HCT116 (cell line): ENCODE data around the gene PPAT. TPM values are rescaled to one million over a fixed set of nuclear protein-coding genes. Genes with fewer than 3 reads are reported as not detected.

Experiments used
- ATAC-seq: fragments of 200-7000 bp; cut with Tn5 transposase; 2 replicates; pipeline ENCODE4 v1.9.1; 2020; ENCODE audit warnings: mild to moderate bottlenecking, moderate library complexity
- BruUV-seq: library from RNA; stranded (reverse); fragments of 400-500 nt; replicated peaks from 2 replicates; lab custom pipeline; 2021; lab: Mats Ljungman, UMichigan
- CTCF ChIA-PET: fragments of 300-600 bp; sonication (Branson Sonifier 250); formaldehyde crosslinking; loops from one replicate; lab custom pipeline; 2021; ENCODE audit warnings: antibody characterized with exemption; lab: Charles Lee
- POLR2A ChIA-PET: fragments of 300-600, 350-600 bp; sonication (Branson Sonifier 250); formaldehyde crosslinking; loops from one replicate; lab custom pipeline; 2021; ENCODE audit warnings: antibody characterized with exemption; lab: Charles Lee
- RAD21 ChIA-PET, 2 experiments: fragments of 300-600 bp; sonication (Branson Sonifier 250); formaldehyde crosslinking; loops; one replicate each; lab custom pipeline; 2023; ENCODE audit warnings: low total read pairs in 2 of 2; ENCODE audit not compliant: uncharacterized antibody in 2 of 2, unreplicated experiment in 2 of 2, low non-redundant PET in 1 of 2; lab: Charles Lee
- DNase-seq: peaks from one replicate; pipeline ENCODE4 v3.0.0-alpha.2; 2010; ENCODE audit warnings: low read depth, low spot score
- H2AFZ ChIP-seq: fragments of 200-600 bp; shearing (Covaris generic), sonication (generic); 2 replicates; pipeline ENCODE4 v1.6.1; 2017; ENCODE audit warnings: low read depth, mixed run types, mixed read lengths, antibody characterized with exemption, low read length; ENCODE audit not compliant: poor library complexity, severe bottlenecking
- H3K27ac ChIP-seq: 2 replicates; pipeline ENCODE4 v1.5.1; 2012; ENCODE audit warnings: low read depth, low read length
- H3K27me3 ChIP-seq: fragments of 200-600 bp; sonication (generic); 2 replicates; pipeline ENCODE4 v1.6.1; 2016; ENCODE audit warnings: mixed run types, low read length, mixed read lengths; ENCODE audit not compliant: insufficient read depth
- H3K36me3 ChIP-seq, 2 experiments: fragments of 200-500 bp in 1 of 2; fragments of 200-600 bp in 1 of 2; sonication (Bioruptor generic) in 1 of 2; sonication (generic) in 1 of 2; 2 replicates each; pipeline versions ENCODE4 v1.5.1 to v1.6.1; 2014 to 2016; ENCODE audit warnings: low read length in 2 of 2, inconsistent platforms in 1 of 2, mixed read lengths in 1 of 2, mixed run types in 1 of 2; ENCODE audit not compliant: insufficient read depth in 2 of 2, control insufficient read depth in 1 of 2
- H3K4me1 ChIP-seq, 2 experiments: fragments of 200-600 bp in 1 of 2; sonication (generic) in 1 of 2; 2 replicates each; pipeline versions ENCODE4 v1.5.1 to v1.6.1; 2012 to 2017; ENCODE audit warnings: low read length in 2 of 2, inconsistent platforms in 1 of 2, mild to moderate bottlenecking in 1 of 2, mixed read lengths in 1 of 2, mixed run types in 1 of 2, moderate library complexity in 1 of 2; ENCODE audit not compliant: insufficient read depth in 2 of 2, control insufficient read depth in 1 of 2
- H3K4me2 ChIP-seq: fragments of 200-600 bp; sonication (generic); 2 replicates; pipeline ENCODE4 v1.6.1; 2017; ENCODE audit warnings: mixed run types, low read length, mixed read lengths
- H3K4me3 ChIP-seq, 2 experiments: fragments of 200-600 bp in 1 of 2; sonication (generic) in 1 of 2; replicated peaks in 1 of 2; 2 replicates each; pipeline ENCODE4 v1.5.1; 2011 to 2016; ENCODE audit warnings: low read length in 2 of 2, control low read depth in 1 of 2, low read depth in 1 of 2, mild to moderate bottlenecking in 1 of 2, mixed read lengths in 1 of 2, mixed run types in 1 of 2
- H3K79me2 ChIP-seq: fragments of 200-600 bp; sonication (generic); 2 replicates; pipeline ENCODE4 v1.6.1; 2017; ENCODE audit warnings: mild to moderate bottlenecking, mixed run types, low read length, moderate library complexity, mixed read lengths; ENCODE audit not compliant: insufficient read depth
- H3K9ac ChIP-seq: fragments of 200-600 bp; sonication (generic); 2 replicates; pipeline ENCODE4 v1.6.1; 2016; ENCODE audit warnings: low read length, mixed read lengths
- H3K9me2 ChIP-seq: fragments of 200-600 bp; sonication (generic), shearing (Covaris generic); 2 replicates; pipeline ENCODE4 v1.6.1; 2017; ENCODE audit warnings: mixed run types, mild to moderate bottlenecking, moderate library complexity; ENCODE audit not compliant: insufficient read depth
- H3K9me3 ChIP-seq, 2 experiments: fragments of 200-500 bp in 1 of 2; fragments of 200-600 bp in 1 of 2; sonication (Bioruptor generic) in 1 of 2; sonication (generic) in 1 of 2; 2 replicates each; pipeline ENCODE4 v1.6.1; 2014 to 2017; ENCODE audit warnings: low read length in 2 of 2, mixed read lengths in 2 of 2, inconsistent platforms in 1 of 2, low read depth in 1 of 2, mild to moderate bottlenecking in 1 of 2, mixed run types in 1 of 2, moderate library complexity in 1 of 2; ENCODE audit not compliant: control insufficient read depth in 1 of 2, insufficient read depth in 1 of 2
- H4K20me1 ChIP-seq: fragments of 200-600 bp; sonication (generic), shearing (Covaris generic); 2 replicates; pipeline ENCODE4 v1.6.1; 2017; ENCODE audit warnings: mixed run types, mild to moderate bottlenecking, moderate library complexity; ENCODE audit not compliant: insufficient read depth
- CEBPB ChIP-seq: IDR thresholded peaks from 2 replicates; pipeline ENCODE4 v1.6.1; 2012; ENCODE audit warnings: low read depth
- EGR1 ChIP-seq: IDR thresholded peaks from 2 replicates; pipeline ENCODE4 v1.6.1; 2012; ENCODE audit warnings: low read depth
- ELF1 ChIP-seq: IDR thresholded peaks from 2 replicates; pipeline ENCODE4 v1.6.1; 2012; ENCODE audit warnings: low read depth, borderline replicate concordance
- EZH2 ChIP-seq: fragments of 200-600 bp; sonication (generic); IDR thresholded peaks from 2 replicates; pipeline ENCODE4 v1.6.1; 2017; ENCODE audit warnings: antibody characterized with exemption, mixed run types
- EZH2phosphoT487 ChIP-seq: fragments of 200-600 bp; IDR thresholded peaks from 2 replicates; pipeline ENCODE4 v1.6.1; 2018; ENCODE audit warnings: antibody characterized with exemption, borderline replicate concordance
- SIN3A ChIP-seq: IDR thresholded peaks from 2 replicates; pipeline ENCODE4 v1.6.1; 2012; ENCODE audit warnings: low read depth
- SRF ChIP-seq: IDR thresholded peaks from 2 replicates; pipeline ENCODE4 v1.6.1; 2012; ENCODE audit warnings: low read depth
- ZFX ChIP-seq: fragments of 450-650 bp; IDR thresholded peaks from 2 replicates; pipeline ENCODE4 v1.6.1; 2017
- intact Hi-C: fragments of 100-400 bp; cut with micrococcal nuclease; formaldehyde crosslinking; loops from 2 replicates; pipeline ENCODE4 v1.10.0; 2022
- total RNA-seq: library from RNA; stranded (reverse); gene quantifications from one replicate; pipeline ENCODE4 v1.2.1, GENCODE V29; 2021; ENCODE audit not compliant: unreplicated experiment
- TF ChIP-seq, protein P1 (sequence below), 3 experiments: fragments of 200-600 bp in 1 of 3; sonication (generic) in 1 of 3; IDR thresholded peaks in 2 of 3; conservative IDR thresholded peaks in 1 of 3; 2 replicates each; pipeline ENCODE4 v1.5.1; 2012 to 2017; ENCODE audit warnings: low read depth in 2 of 3, low read length in 2 of 3, antibody characterized with exemption in 1 of 3, borderline replicate concordance in 1 of 3, control low read depth in 1 of 3, mild to moderate bottlenecking in 1 of 3, mixed read lengths in 1 of 3, mixed run types in 1 of 3, moderate library complexity in 1 of 3; ENCODE audit not compliant: insufficient read depth in 1 of 3
- TF ChIP-seq, protein P2 (sequence below): IDR thresholded peaks from 2 replicates; pipeline ENCODE4 v1.6.1; 2012
- TF ChIP-seq, protein P3 (sequence below): IDR thresholded peaks from 2 replicates; pipeline ENCODE4 v1.6.1; 2012

Gene PPAT
- total RNA-seq, 1 experiment from 2014 or later: 78.6 TPM

DNA sequence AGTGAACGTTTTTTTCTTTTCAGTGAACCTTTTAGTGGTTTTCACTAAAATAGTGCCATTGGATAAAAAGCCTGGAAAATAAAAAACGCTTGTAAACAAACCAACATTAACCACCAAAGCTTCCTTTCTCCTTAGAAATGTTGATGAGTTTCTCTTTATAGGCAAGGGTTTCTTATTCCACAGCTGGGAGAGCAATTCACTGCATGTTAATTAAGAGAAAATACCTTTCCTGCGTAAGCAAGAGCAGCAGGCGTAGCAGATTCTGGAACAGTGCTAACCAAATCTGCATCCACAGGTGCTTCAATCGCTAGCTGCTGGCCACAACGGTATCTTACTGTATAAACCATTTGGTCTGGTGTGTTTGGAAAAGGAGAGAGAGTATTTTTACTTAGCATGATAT is 34.9 kb downstream of the PPAT start:
- Histone ChIP-seq H3K27me3 (no peaks in the 10 kb centered on the region), H4K20me1 (peaks cover 8% of the 10 kb centered on the region), H3K4me3 (no peak overlapping the region), H3K27ac (no peak overlapping the region), H3K9me3 (no peaks in the 10 kb centered on the region)
- POLR2A ChIA-PET: no interaction called here
- DNase-seq: no peak
- CTCF ChIA-PET: no interaction called here
- TF ChIP-seq, protein P1, sequence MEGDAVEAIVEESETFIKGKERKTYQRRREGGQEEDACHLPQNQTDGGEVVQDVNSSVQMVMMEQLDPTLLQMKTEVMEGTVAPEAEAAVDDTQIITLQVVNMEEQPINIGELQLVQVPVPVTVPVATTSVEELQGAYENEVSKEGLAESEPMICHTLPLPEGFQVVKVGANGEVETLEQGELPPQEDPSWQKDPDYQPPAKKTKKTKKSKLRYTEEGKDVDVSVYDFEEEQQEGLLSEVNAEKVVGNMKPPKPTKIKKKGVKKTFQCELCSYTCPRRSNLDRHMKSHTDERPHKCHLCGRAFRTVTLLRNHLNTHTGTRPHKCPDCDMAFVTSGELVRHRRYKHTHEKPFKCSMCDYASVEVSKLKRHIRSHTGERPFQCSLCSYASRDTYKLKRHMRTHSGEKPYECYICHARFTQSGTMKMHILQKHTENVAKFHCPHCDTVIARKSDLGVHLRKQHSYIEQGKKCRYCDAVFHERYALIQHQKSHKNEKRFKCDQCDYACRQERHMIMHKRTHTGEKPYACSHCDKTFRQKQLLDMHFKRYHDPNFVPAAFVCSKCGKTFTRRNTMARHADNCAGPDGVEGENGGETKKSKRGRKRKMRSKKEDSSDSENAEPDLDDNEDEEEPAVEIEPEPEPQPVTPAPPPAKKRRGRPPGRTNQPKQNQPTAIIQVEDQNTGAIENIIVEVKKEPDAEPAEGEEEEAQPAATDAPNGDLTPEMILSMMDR (IDR thresholded peaks at IDR 0.05 in 2 of 3, conservative IDR thresholded peaks at IDR 0.05 in 1 of 3; ENCODE audit: borderline replicate concordance in 1 of 3, insufficient read depth in 1 of 3, low read depth in 2 of 3, low read length in 2 of 3): no peak
- TF ChIP-seq, protein P2, sequence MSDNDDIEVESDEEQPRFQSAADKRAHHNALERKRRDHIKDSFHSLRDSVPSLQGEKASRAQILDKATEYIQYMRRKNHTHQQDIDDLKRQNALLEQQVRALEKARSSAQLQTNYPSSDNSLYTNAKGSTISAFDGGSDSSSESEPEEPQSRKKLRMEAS: no peak
- no peak for TF ChIP-seq EZH2
- TF ChIP-seq SIN3A: no peak
- no peak for TF ChIP-seq ZFX
- TF ChIP-seq, protein P3, sequence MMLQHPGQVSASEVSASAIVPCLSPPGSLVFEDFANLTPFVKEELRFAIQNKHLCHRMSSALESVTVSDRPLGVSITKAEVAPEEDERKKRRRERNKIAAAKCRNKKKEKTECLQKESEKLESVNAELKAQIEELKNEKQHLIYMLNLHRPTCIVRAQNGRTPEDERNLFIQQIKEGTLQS: no peak
- no peak for TF ChIP-seq SRF
- no peak for TF ChIP-seq ELF1
- TF ChIP-seq CEBPB: no peak
- TF ChIP-seq, all 23 proteins: peak for 0
- Histone ChIP-seq H2AFZ (no peak overlapping the region), H3K9me2 (no peaks in the 10 kb centered on the region), H3K4me1 (no peaks in the 10 kb centered on the region), H3K79me2 (peaks cover 44% of the 10 kb centered on the region), H3K36me3 (peaks cover 58 to 61% of the 10 kb centered on the region in 2 experiments), H3K4me2 (no peak overlapping the region), H3K9ac (no peak overlapping the region)
- RAD21 ChIA-PET: no interaction called here
- BruUV-seq: no TSS peak
- ATAC-seq: no peak
- intact Hi-C loops: no loop called here

DNA sequence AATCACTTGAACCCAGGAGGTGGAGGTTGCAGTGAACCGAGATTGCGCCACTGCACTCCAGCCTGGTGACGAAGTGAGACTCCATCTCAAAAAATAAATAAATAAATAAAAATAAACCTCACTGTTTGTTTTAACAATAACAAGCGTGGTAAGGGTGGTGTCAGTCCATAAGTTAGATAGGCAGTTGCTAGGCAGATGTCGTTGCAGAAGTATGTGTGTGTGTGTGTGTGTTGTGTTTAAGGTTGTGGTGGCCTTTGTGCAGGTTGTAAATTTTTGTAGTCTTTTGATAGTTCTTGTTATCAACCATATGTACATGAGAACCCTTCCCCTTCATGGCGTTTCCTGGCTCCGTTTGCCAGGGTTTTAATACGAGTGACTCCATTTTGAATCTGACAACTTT is 44.1 kb downstream of the PPAT start:
- Histone ChIP-seq H3K79me2 (peaks cover 16% of the 10 kb centered on the region), H3K9me3 (no peaks in the 10 kb centered on the region), H3K27me3 (no peaks in the 10 kb centered on the region), H3K27ac (no peak overlapping the region), H2AFZ (no peak overlapping the region), H4K20me1 (no peaks in the 10 kb centered on the region), H3K9ac (no peak overlapping the region), H3K4me2 (no peak overlapping the region), H3K36me3 (peaks cover 2 to 12% of the 10 kb centered on the region in 2 experiments; a peak in 3 of 4 replicates), H3K9me2 (no peaks in the 10 kb centered on the region), H3K4me3 (no peak overlapping the region), H3K4me1 (peaks cover 4 to 9% of the 10 kb centered on the region in 2 experiments; a peak in 2 of 4 replicates)
- ChIA-PET POLR2A (no interaction called here), RAD21 (no interaction called here), CTCF (no interaction called here)
- ATAC-seq (no peak), DNase-seq (no peak)
- intact Hi-C loops: no loop called here
- no TSS peak for BruUV-seq
- TF ChIP-seq EGR1: no peak
- TF ChIP-seq SRF: no peak
- no peak for TF ChIP-seq ELF1
- no peak for TF ChIP-seq EZH2phosphoT487
